Duodenal mucosa (tissue), 2 donors: ENCODE data around the gene APRT.

Experiments
- H3K27ac ChIP-seq: one replicate; pipeline ENCODE4 v1.7.0; 2013; ENCODE audit warnings: low read depth, low read length
- H3K27me3 ChIP-seq, 2 donors: one replicate each; pipeline ENCODE4 v1.7.0; 2013; ENCODE audit warnings: low read length in 2 of 2, control low read depth in 1 of 2; ENCODE audit not compliant: insufficient read depth in 2 of 2, control insufficient read depth in 1 of 2
- H3K36me3 ChIP-seq, 2 donors: one replicate each; pipeline ENCODE4 v1.7.0; 2013; ENCODE audit warnings: low read length in 2 of 2, control low read depth in 1 of 2; ENCODE audit not compliant: insufficient read depth in 2 of 2, control insufficient read depth in 1 of 2
- H3K4me1 ChIP-seq, 2 donors: one replicate each; pipeline ENCODE4 v1.7.0; 2013; ENCODE audit warnings: low read length in 2 of 2, control low read depth in 1 of 2; ENCODE audit not compliant: insufficient read depth in 2 of 2, control insufficient read depth in 1 of 2
- H3K4me3 ChIP-seq, 2 donors: one replicate each; pipeline ENCODE4 v1.7.0; 2013; ENCODE audit warnings: low read length in 2 of 2, low read depth in 1 of 2
- H3K9ac ChIP-seq, 2 donors: one replicate each; pipeline ENCODE4 v1.7.0; 2013; ENCODE audit warnings: low read length in 2 of 2, low read depth in 1 of 2
- H3K9me3 ChIP-seq, 2 donors: one replicate each; pipeline ENCODE4 v1.7.0; 2013; ENCODE audit warnings: low read length in 2 of 2, control low read depth in 1 of 2; ENCODE audit not compliant: control insufficient read depth in 1 of 2

The APRT gene

GRCh38 chr16:88854306-88855111, 42.8 kb upstream of the APRT start:
- Histone ChIP-seq H3K4me3 (no peak overlapping the region), H3K9ac (no peak overlapping the region), H3K36me3 (peaks cover 0 to 20% of the 10 kb centered on the region in 2 donors), H3K27ac (no peak overlapping the region), H3K9me3 (no peaks in the 10 kb centered on the region), H3K4me1 (peaks cover 15 to 33% of the 10 kb centered on the region in 2 donors), H3K27me3 (no peaks in the 10 kb centered on the region)

DNA sequence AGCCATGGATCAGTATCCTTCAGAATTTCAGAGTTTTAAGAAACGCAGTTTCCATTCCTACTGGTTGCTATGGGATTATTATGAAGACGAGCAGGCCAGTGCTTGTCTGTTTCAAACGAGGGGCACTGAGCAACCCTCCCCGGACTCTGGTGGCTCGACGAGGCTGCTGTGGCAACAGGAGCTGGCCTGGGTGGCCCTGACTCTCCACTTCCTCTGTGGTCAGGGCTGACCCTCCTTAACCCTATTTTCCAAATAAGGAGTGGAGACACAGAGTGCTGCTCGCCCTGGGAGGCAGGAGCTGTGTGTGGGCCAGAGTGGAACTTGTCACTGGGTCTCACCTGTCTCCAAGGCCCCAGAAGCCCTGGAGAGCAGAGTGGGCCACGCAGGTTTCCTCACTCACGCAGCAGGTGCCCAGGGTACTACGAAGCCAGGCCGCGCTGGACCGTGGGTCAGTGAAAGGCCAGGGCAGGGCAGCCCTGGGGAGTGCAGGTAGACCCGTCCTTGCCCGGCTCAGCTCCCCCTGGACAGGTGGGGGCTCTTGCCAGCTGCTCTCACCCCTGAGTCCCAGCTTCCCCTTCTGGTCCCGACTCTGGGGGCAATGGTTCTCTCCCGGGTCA, 41.7 kb upstream of the APRT start:
- no peak overlapping the region for H3K27ac ChIP-seq
- H3K27me3 ChIP-seq, result no peaks in the 10 kb centered on the region
- peaks cover 0 to 15% of the 10 kb centered on the region in 2 donors for H3K36me3 ChIP-seq
- H3K4me1 ChIP-seq, result peaks cover 13 to 33% of the 10 kb centered on the region in 2 donors
- H3K9ac ChIP-seq, result no peak overlapping the region
- no peak overlapping the region for H3K4me3 ChIP-seq
- no peaks in the 10 kb centered on the region for H3K9me3 ChIP-seq

- Histone ChIP-seq H3K4me3 (no peak overlapping the region), H3K27me3 (no peaks in the 10 kb centered on the region), H3K4me1 (peaks cover 6 to 25% of the 10 kb centered on the region in 2 donors), H3K36me3 (peaks cover 0 to 15% of the 10 kb centered on the region in 2 donors), H3K9ac (no peak overlapping the region), H3K9me3 (no peaks in the 10 kb centered on the region), H3K27ac (no peak overlapping the region)
These were observed 39.9 kb upstream of the APRT start for GRCh38 chr16:88851616-88852015.

DNA sequence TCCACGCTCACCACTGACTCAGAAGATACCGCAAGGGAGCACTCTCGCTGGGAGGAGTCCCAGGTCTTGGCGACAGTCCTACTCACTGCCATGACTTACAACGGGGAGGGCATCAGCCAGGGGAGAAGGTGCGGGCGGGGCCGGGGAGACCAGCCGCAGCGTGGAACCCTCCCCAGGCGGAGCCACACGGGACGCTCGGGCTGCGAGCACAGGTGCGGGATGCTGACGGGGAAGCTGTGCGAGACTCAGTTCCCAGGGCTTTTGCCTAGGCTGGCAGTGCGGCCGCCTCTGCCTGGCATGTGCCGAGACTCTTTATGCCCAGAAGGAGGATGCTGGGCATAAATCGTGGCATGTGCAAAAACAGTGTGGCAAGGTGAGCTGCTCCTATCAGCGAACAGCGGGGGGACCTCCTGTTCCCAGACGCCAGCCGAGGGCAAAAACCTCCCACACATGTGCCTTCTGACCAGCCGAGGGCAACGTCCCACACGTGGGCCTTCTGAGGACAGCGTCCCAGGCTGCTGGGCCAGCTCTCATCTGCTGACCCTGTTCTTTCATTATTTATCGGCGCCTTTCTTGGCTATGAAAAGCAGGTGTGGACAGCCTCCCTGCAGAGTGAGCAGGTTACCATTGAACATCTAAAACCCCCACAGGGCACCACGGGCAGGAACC, 38.9 kb upstream of the APRT start:
- H3K36me3 ChIP-seq, result peaks cover 0 to 15% of the 10 kb centered on the region in 2 donors
- H3K27me3 ChIP-seq, result no peaks in the 10 kb centered on the region
- no peaks in the 10 kb centered on the region for H3K9me3 ChIP-seq
- H3K27ac ChIP-seq, result no peak overlapping the region
- no peak overlapping the region for H3K4me3 ChIP-seq
- peaks cover under 1 to 18% of the 10 kb centered on the region in 2 donors for H3K4me1 ChIP-seq
- no peak overlapping the region for H3K9ac ChIP-seq

GRCh38 chr16:88848557-88848956, 36.8 kb upstream of the APRT start:
- no peaks in the 10 kb centered on the region for H3K9me3 ChIP-seq
- H3K9ac ChIP-seq, result no peak overlapping the region
- H3K4me1 ChIP-seq, result peaks cover 0 to 1% of the 10 kb centered on the region in 2 donors
- peaks cover 0 to 15% of the 10 kb centered on the region in 2 donors for H3K36me3 ChIP-seq
- no peak overlapping the region for H3K4me3 ChIP-seq
- H3K27me3 ChIP-seq, result no peaks in the 10 kb centered on the region
- H3K27ac ChIP-seq, result no peak overlapping the region

DNA sequence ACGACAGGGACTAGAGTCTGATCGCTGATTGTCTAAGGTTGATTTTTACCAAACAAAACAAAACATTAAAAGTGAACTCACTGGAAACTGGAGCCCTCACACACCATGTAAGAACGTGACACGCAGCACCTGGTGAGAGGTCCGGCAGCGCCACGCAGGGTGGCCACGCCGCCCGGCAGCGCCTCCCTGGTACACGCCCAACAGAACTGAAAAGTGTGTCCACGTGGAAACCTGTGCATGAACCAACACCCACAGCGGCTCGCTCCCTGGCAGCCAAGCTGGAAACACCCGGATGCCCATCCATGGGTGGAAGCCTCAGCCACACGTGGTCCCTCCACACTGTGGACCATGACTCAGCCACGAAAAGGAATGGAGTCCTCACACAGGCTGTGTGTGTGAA, 35.9 kb upstream of the APRT start:
- Histone ChIP-seq H3K4me3 (no peak overlapping the region), H3K36me3 (peaks cover 0 to 18% of the 10 kb centered on the region in 2 donors), H3K27me3 (no peaks in the 10 kb centered on the region)

GRCh38 chr16:88846088-88846487, 34.4 kb upstream of the APRT start:
- Histone ChIP-seq H3K27me3 (no peaks in the 10 kb centered on the region), H3K4me3 (no peak overlapping the region), H3K27ac (no peak overlapping the region), H3K36me3 (peaks cover 0 to 15% of the 10 kb centered on the region in 2 donors), H3K9me3 (no peaks in the 10 kb centered on the region), H3K9ac (no peak overlapping the region), H3K4me1 (no peaks in the 10 kb centered on the region)

More for the DNA sequence above, 35.9 kb upstream of the APRT start:
- Histone ChIP-seq H3K27ac (no peak overlapping the region), H3K9ac (no peak overlapping the region), H3K9me3 (no peaks in the 10 kb centered on the region), H3K4me1 (no peaks in the 10 kb centered on the region)

GRCh38 chr16:88844419-88845036, 32.8 kb upstream of the APRT start:
- H3K4me1 ChIP-seq, result no peaks in the 10 kb centered on the region
- H3K27me3 ChIP-seq, result no peaks in the 10 kb centered on the region
- no peak overlapping the region for H3K27ac ChIP-seq
- peaks cover 0 to 17% of the 10 kb centered on the region in 2 donors for H3K36me3 ChIP-seq
- H3K9me3 ChIP-seq, result no peaks in the 10 kb centered on the region
- no peak overlapping the region for H3K9ac ChIP-seq
- no peak overlapping the region for H3K4me3 ChIP-seq

DNA sequence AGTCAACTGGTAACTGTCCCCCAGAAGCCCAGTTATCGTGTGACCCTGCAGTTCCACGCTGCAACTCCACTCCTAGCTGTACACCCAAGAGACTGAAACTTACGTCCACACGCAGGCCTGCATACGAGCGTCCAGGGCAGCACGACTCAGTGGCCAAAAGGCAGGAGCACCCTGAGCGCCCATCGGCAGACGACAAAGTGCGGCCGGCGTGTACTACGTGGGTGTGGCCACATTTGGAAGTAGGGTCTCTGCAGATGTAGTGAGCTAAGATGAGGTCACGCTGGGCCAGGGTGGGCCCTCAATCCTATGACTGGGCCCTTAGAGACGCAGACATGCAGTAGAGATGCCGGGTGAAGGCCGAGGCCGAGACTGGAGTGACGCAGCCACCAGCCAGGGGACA, 31.5 kb upstream of the APRT start:
- H3K9me3 ChIP-seq, result no peaks in the 10 kb centered on the region
- H3K9ac ChIP-seq, result no peak overlapping the region
- H3K27ac ChIP-seq, result no peak overlapping the region
- H3K4me1 ChIP-seq, result no peaks in the 10 kb centered on the region
- peaks cover 0 to 28% of the 10 kb centered on the region in 2 donors for H3K36me3 ChIP-seq
- no peak overlapping the region for H3K4me3 ChIP-seq
- H3K27me3 ChIP-seq, result no peaks in the 10 kb centered on the region

- H3K9ac ChIP-seq, result no peak overlapping the region
- no peaks in the 10 kb centered on the region for H3K27me3 ChIP-seq
- H3K36me3 ChIP-seq, result peaks cover 0 to 30% of the 10 kb centered on the region in 2 donors
- H3K27ac ChIP-seq, result no peak overlapping the region
- no peak overlapping the region for H3K4me3 ChIP-seq
- no peaks in the 10 kb centered on the region for H3K4me1 ChIP-seq
- no peaks in the 10 kb centered on the region for H3K9me3 ChIP-seq
These were observed 31.1 kb upstream of the APRT start for GRCh38 chr16:88842806-88843205.
